ENCODE data around the gene MAPK14. TPM values are rescaled to one million over a fixed set of nuclear protein-coding genes. Genes with fewer than 3 reads are reported as not detected.
A peak's percentile ranks its signal among the peaks of the same experiment; 100 is the strongest.

The MAPK14 gene
- total RNA-seq, 1 experiment from 2014 or later = 50.8 TPM

- intact Hi-C loops (cut with micrococcal nuclease; ENCODE audit: unreplicated experiment) = no loop called here
- no TSS peak for BruUV-seq (replicated peaks)
- H3K4me3 ChIP-seq (ENCODE audit: low read depth, low read length, poor library complexity, severe bottlenecking) = no peak overlapping the region
- H3K9me3 ChIP-seq (ENCODE audit: low read depth, low read length, poor library complexity, severe bottlenecking) = no peaks in the 10 kb centered on the region
- H3K4me1 ChIP-seq (ENCODE audit: insufficient read depth, low read length, poor library complexity, severe bottlenecking) = peaks cover 8% of the 10 kb centered on the region
- peaks cover 8% of the 10 kb centered on the region for H3K36me3 ChIP-seq (ENCODE audit: insufficient read depth, low read length, poor library complexity, severe bottlenecking)
- CTCF ChIA-PET = no interaction called here
- no peaks in the 10 kb centered on the region for H3K27me3 ChIP-seq (replicated peaks; ENCODE audit: insufficient read depth, low read depth, low read length, poor library complexity)
- DNase-seq (ENCODE audit: low spot score) = no peak
- POLR2A ChIA-PET (ENCODE audit: low non-redundant PET) = no interaction called here
- TF ChIP-seq EZH2 (IDR thresholded peaks at IDR 0.05; ENCODE audit: borderline replicate concordance, low read depth, low read length, poor library complexity, severe bottlenecking) (no peak), CTCF (conservative IDR thresholded peaks at IDR 0.05; ENCODE audit: low read depth, low read length) (no peak)
- no peak overlapping the region for H3K27ac ChIP-seq (ENCODE audit: low read depth, low read length, poor library complexity, severe bottlenecking)
Measured at GRCh38 chr6:36072681-36073080, 45.1 kb downstream of the MAPK14 start.

- intact Hi-C loops (cut with micrococcal nuclease; ENCODE audit: unreplicated experiment) = no loop called here
- no peak for TF ChIP-seq CTCF (conservative IDR thresholded peaks at IDR 0.05; ENCODE audit: low read depth, low read length)
- TF ChIP-seq EZH2 (IDR thresholded peaks at IDR 0.05; ENCODE audit: borderline replicate concordance, low read depth, low read length, poor library complexity, severe bottlenecking) = no peak
- peaks cover 8% of the 10 kb centered on the region for H3K36me3 ChIP-seq (ENCODE audit: insufficient read depth, low read length, poor library complexity, severe bottlenecking)
- CTCF ChIA-PET = interaction anchor here (0.6 kb wide), 1 partner anchor 20 kb away, joined by 3 read pairs; no protein-coding TSS in a partner anchor
- POLR2A ChIA-PET (ENCODE audit: low non-redundant PET) = no interaction called here
- H3K4me1 ChIP-seq (ENCODE audit: insufficient read depth, low read length, poor library complexity, severe bottlenecking) = peaks cover 5% of the 10 kb centered on the region
- no peak for DNase-seq (ENCODE audit: low spot score)
- no peak overlapping the region for H3K27ac ChIP-seq (ENCODE audit: low read depth, low read length, poor library complexity, severe bottlenecking)
- H3K4me3 ChIP-seq (ENCODE audit: low read depth, low read length, poor library complexity, severe bottlenecking) = no peak overlapping the region
- no peaks in the 10 kb centered on the region for H3K27me3 ChIP-seq (replicated peaks; ENCODE audit: insufficient read depth, low read depth, low read length, poor library complexity)
- BruUV-seq (replicated peaks) = no TSS peak
- no peaks in the 10 kb centered on the region for H3K9me3 ChIP-seq (ENCODE audit: low read depth, low read length, poor library complexity, severe bottlenecking)
Measured at GRCh38 chr6:36073587-36073986, 46.0 kb downstream of the MAPK14 start.

- POLR2A ChIA-PET (ENCODE audit: low non-redundant PET) = no interaction called here
- intact Hi-C loops (cut with micrococcal nuclease; ENCODE audit: unreplicated experiment) = no loop called here
Measured at GRCh38 chr6:36075656-36076055, 48.0 kb downstream of the MAPK14 start.

More at GRCh38 chr6:36075656-36076055, 48.0 kb downstream of the MAPK14 start:
- Histone ChIP-seq H3K27ac (ENCODE audit: low read depth, low read length, poor library complexity, severe bottlenecking) (no peak overlapping the region), H3K9me3 (ENCODE audit: low read depth, low read length, poor library complexity, severe bottlenecking) (peaks cover under 1% of the 10 kb centered on the region), H3K36me3 (ENCODE audit: insufficient read depth, low read length, poor library complexity, severe bottlenecking) (peaks cover 24% of the 10 kb centered on the region), H3K4me3 (ENCODE audit: low read depth, low read length, poor library complexity, severe bottlenecking) (no peak overlapping the region), H3K4me1 (ENCODE audit: insufficient read depth, low read length, poor library complexity, severe bottlenecking) (peaks cover 3% of the 10 kb centered on the region), H3K27me3 (replicated peaks; ENCODE audit: insufficient read depth, low read depth, low read length, poor library complexity) (no peaks in the 10 kb centered on the region)
- no peak for TF ChIP-seq EZH2 (IDR thresholded peaks at IDR 0.05; ENCODE audit: borderline replicate concordance, low read depth, low read length, poor library complexity, severe bottlenecking)
- TF ChIP-seq CTCF (conservative IDR thresholded peaks at IDR 0.05; ENCODE audit: low read depth, low read length) = peak; percentile 33
- CTCF ChIA-PET = no interaction called here
- no peak for DNase-seq (ENCODE audit: low spot score)
- no TSS peak for BruUV-seq (replicated peaks)

Measured in A673 (cell line).